ENCODE measurements around the gene CHCHD3.

The CHCHD3 gene

GRCh38 chr7:133001727-133002126, 80.2 kb downstream of the CHCHD3 start:
- TF ChIP-seq CTCF (conservative IDR thresholded peaks at IDR 0.05): no peak
- peak overlapping the region; percentile 29; the same call in 1 of the 2 replicates for H3K27ac ChIP-seq

- no peak overlapping the region for H3K27ac ChIP-seq
- TF ChIP-seq CTCF (conservative IDR thresholded peaks at IDR 0.05): no peak
These were observed 82.0 kb downstream of the CHCHD3 start for GRCh38 chr7:132999845-133000244.

- TF ChIP-seq CTCF (conservative IDR thresholded peaks at IDR 0.05): no peak
- no peak overlapping the region for H3K27ac ChIP-seq
These were observed 83.1 kb downstream of the CHCHD3 start for GRCh38 chr7:132998763-132999162.

- TF ChIP-seq CTCF (conservative IDR thresholded peaks at IDR 0.05): no peak
- H3K27ac ChIP-seq: no peak overlapping the region
These were observed 84.4 kb downstream of the CHCHD3 start for GRCh38 chr7:132997505-132997904.

- TF ChIP-seq CTCF (conservative IDR thresholded peaks at IDR 0.05): no peak
- H3K27ac ChIP-seq: no peak overlapping the region
These were observed 85.2 kb downstream of the CHCHD3 start for GRCh38 chr7:132996581-132997242.

GRCh38 chr7:132993377-132994013, 88.4 kb downstream of the CHCHD3 start:
- H3K27ac ChIP-seq: no peak overlapping the region
- no peak for TF ChIP-seq CTCF (conservative IDR thresholded peaks at IDR 0.05)

GRCh38 chr7:132991615-132992587, 90.0 kb downstream of the CHCHD3 start:
- no peak for TF ChIP-seq CTCF (conservative IDR thresholded peaks at IDR 0.05)
- H3K27ac ChIP-seq: no peak overlapping the region
